ENCODE measurements around the gene JMJD6. TPM values are rescaled to one million over a fixed set of nuclear protein-coding genes. Genes with fewer than 3 reads are reported as not detected.
A peak's percentile ranks its signal among the peaks of the same experiment; 100 is the strongest.

The JMJD6 gene
- total RNA-seq, 1 experiment from 2014 or later = 47.6 TPM

- peaks cover 0 to 2% of the 10 kb centered on the region in 2 experiments; a peak in 1 of 4 replicates for H3K36me3 ChIP-seq (ENCODE audit: control insufficient read depth in 1 of 2, insufficient read depth in 2 of 2, low read length in 2 of 2)
- H2AFZ ChIP-seq (ENCODE audit: low read depth, low read length, poor library complexity, severe bottlenecking) = no peak overlapping the region
- no peaks in the 10 kb centered on the region for H4K20me1 ChIP-seq (ENCODE audit: insufficient read depth)
- H3K9me2 ChIP-seq (ENCODE audit: insufficient read depth) = no peaks in the 10 kb centered on the region
- H3K9ac ChIP-seq (ENCODE audit: low read length) = no peak overlapping the region
- H3K4me3 ChIP-seq (replicated peaks in 1 of 2; ENCODE audit: low read depth in 1 of 2, low read length in 2 of 2) = no peak overlapping the region
- no peak overlapping the region for H3K27ac ChIP-seq (ENCODE audit: low read depth, low read length)
- no peaks in the 10 kb centered on the region for H3K27me3 ChIP-seq (ENCODE audit: insufficient read depth, low read length)
- no peak overlapping the region for H3K4me2 ChIP-seq (ENCODE audit: low read length)
- RAD21 ChIA-PET (ENCODE audit: low non-redundant PET in 1 of 2, low total read pairs in 2 of 2, uncharacterized antibody in 2 of 2, unreplicated experiment in 2 of 2) = no interaction called here
- intact Hi-C loops (cut with micrococcal nuclease) = no loop called here
- no peaks in the 10 kb centered on the region for H3K9me3 ChIP-seq (ENCODE audit: control insufficient read depth in 1 of 2, insufficient read depth in 1 of 2, low read depth in 1 of 2, low read length in 2 of 2)
- H3K4me1 ChIP-seq (ENCODE audit: control insufficient read depth in 1 of 2, insufficient read depth in 2 of 2, low read length in 2 of 2) = peaks cover 8 to 10% of the 10 kb centered on the region in 2 experiments
- no TSS peak for BruUV-seq (replicated peaks)
- H3K79me2 ChIP-seq (ENCODE audit: insufficient read depth, low read length) = no peaks in the 10 kb centered on the region
- no peak for DNase-seq (ENCODE audit: low read depth, low spot score)
- POLR2A ChIA-PET = interaction anchor here (3.5 kb wide), 1 partner anchor 12 kb away, joined by 17 read pairs; no protein-coding TSS in a partner anchor
- ATAC-seq = no peak
- CTCF ChIA-PET = interaction anchor here (1.8 to 2.8 kb wide), 2 partner anchors 11 to 28 kb away, joined by 5 to 12 read pairs; partner anchors contain the start of gene MXRA7
- TF ChIP-seq POLR2AphosphoS5 (IDR thresholded peaks at IDR 0.05; ENCODE audit: low read depth, low read length) (no peak), RAD21 (IDR thresholded peaks at IDR 0.05; ENCODE audit: low read depth) (peak; percentile 21; the same call in 1 of the 2 replicates), ELF1 (IDR thresholded peaks at IDR 0.05; ENCODE audit: borderline replicate concordance, low read depth) (no peak), SP1 (IDR thresholded peaks at IDR 0.05; ENCODE audit: low read depth) (no peak), CTCF (IDR thresholded peaks at IDR 0.05 in 2 of 3, conservative IDR thresholded peaks at IDR 0.05 in 1 of 3; ENCODE audit: borderline replicate concordance in 1 of 3, insufficient read depth in 1 of 3, low read depth in 2 of 3, low read length in 2 of 3) (peak in 2 of 3 experiments; percentile 20 to 36; a peak in 2 of 6 replicates), CEBPB (IDR thresholded peaks at IDR 0.05; ENCODE audit: low read depth) (no peak)
These were observed 43.2 kb downstream of the JMJD6 start for GRCh38 chr17:76683011-76683755.
